Chondrocyte (in vitro differentiated cells): Measurements from ENCODE around the gene PREX1. TPM values are rescaled to one million over a fixed set of nuclear protein-coding genes. Genes with fewer than 3 reads are reported as not detected.

Source experiments
- DNase-seq: peaks from one replicate; pipeline ENCODE4 v3.0.0; 2021; ENCODE audit warnings: mixed read lengths, low spot score
- H3K27ac Mint-ChIP-seq: one replicate; pipeline ENCODE4 v1.8.0; 2021; ENCODE audit warnings: mild to moderate bottlenecking, moderate library complexity, mixed read lengths; ENCODE audit not compliant: unreplicated experiment
- H3K27me3 Mint-ChIP-seq: 2 replicates; pipeline ENCODE4 v1.8.0; 2021; ENCODE audit warnings: low read depth, mixed read lengths
- H3K36me3 Mint-ChIP-seq: 2 replicates; pipeline ENCODE4 v1.8.0; 2021; ENCODE audit warnings: low read depth, mixed read lengths
- H3K4me1 Mint-ChIP-seq: 2 replicates; pipeline ENCODE4 v1.8.0; 2021; ENCODE audit warnings: low read depth, mild to moderate bottlenecking, mixed read lengths
- H3K4me3 Mint-ChIP-seq: one replicate; pipeline ENCODE4 v1.8.0; 2021; ENCODE audit warnings: mild to moderate bottlenecking, moderate library complexity, mixed read lengths; ENCODE audit not compliant: unreplicated experiment
- H3K9me3 Mint-ChIP-seq: 2 replicates; pipeline ENCODE4 v1.8.0; 2021; ENCODE audit warnings: low read depth, mixed read lengths
- total RNA-seq: library from RNA; stranded (reverse); gene quantifications from 3 replicates; pipeline ENCODE4 v1.2.1, GENCODE V29; 2021
- TF ChIP-seq, protein P1 (sequence below): fragments of 200-600 bp; sonication (generic); IDR thresholded peaks from 2 replicates; pipeline ENCODE4 v1.5.0; 2021; ENCODE audit warnings: antibody characterized with exemption, mild to moderate bottlenecking, moderate library complexity

PREX1 gene
- total RNA-seq, 1 donor from 2014 or later: 3.0 TPM

DNA sequence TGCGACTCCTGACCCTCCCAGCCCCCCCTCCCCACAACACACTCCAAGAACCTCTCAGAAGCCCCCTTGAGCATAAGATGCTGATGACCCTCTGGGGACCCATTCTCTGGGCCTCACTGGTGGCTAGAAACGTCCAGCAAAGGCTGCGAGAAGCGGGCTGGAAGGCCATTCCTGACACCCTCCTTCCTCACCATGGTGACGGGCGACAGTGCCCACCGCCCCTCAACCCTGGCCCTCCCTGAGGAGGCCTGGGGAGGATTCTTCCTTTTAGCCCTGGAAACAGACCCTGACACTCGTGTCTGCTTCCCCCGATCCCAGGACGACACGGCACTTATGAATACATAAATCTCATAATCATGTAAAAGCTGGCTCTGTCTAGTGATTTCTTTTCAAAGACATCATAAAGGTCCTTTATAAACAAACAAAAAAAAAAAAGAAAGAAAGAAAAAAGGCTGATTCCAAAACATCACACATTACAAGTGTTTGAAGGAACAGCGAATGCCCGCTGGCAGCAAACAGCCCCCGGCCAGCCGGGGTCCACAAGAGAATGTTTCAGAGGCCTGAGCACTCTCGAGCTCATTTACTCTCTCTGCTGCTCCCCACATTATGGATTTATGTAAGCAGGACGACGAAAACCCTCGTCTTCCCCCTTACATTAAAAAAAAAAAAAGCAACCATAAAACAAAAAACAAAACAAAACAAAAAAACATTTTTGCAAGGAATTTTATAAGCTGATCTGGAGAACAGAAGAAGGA is 40.7 kb downstream of the PREX1 start:
- no peak overlapping the region for H3K4me3 Mint-ChIP-seq
- H3K27me3 Mint-ChIP-seq: peaks cover 4% of the 10 kb centered on the region
- H3K9me3 Mint-ChIP-seq: no peaks in the 10 kb centered on the region
- H3K36me3 Mint-ChIP-seq: no peaks in the 10 kb centered on the region
- TF ChIP-seq, protein P1, sequence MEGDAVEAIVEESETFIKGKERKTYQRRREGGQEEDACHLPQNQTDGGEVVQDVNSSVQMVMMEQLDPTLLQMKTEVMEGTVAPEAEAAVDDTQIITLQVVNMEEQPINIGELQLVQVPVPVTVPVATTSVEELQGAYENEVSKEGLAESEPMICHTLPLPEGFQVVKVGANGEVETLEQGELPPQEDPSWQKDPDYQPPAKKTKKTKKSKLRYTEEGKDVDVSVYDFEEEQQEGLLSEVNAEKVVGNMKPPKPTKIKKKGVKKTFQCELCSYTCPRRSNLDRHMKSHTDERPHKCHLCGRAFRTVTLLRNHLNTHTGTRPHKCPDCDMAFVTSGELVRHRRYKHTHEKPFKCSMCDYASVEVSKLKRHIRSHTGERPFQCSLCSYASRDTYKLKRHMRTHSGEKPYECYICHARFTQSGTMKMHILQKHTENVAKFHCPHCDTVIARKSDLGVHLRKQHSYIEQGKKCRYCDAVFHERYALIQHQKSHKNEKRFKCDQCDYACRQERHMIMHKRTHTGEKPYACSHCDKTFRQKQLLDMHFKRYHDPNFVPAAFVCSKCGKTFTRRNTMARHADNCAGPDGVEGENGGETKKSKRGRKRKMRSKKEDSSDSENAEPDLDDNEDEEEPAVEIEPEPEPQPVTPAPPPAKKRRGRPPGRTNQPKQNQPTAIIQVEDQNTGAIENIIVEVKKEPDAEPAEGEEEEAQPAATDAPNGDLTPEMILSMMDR: no peak
- peaks cover 43% of the 10 kb centered on the region for H3K4me1 Mint-ChIP-seq
- DNase-seq: peak; percentile 53
- no peak overlapping the region for H3K27ac Mint-ChIP-seq

DNA sequence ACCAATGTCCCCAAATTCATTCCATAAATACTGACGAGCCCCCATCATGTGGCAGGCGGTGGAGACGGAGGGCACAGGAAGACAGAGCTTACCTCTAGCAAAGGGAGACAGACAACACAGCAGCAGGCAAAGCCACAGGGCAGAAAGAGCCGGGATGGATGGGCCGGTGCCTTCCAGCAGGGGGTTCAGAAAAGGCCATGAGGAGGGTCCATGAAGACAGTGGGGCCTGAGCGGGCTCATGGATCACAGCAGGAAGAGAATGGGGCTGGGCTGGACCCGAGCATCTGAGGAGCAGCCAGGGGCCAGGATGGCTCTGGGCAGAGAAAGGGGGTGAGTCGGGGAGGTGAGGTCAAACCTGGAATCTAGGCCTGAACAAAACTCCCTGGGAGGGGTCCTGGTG is 42.0 kb downstream of the PREX1 start:
- no peaks in the 10 kb centered on the region for H3K9me3 Mint-ChIP-seq
- no peak overlapping the region for H3K4me3 Mint-ChIP-seq
- no peak overlapping the region for H3K27ac Mint-ChIP-seq

DNA sequence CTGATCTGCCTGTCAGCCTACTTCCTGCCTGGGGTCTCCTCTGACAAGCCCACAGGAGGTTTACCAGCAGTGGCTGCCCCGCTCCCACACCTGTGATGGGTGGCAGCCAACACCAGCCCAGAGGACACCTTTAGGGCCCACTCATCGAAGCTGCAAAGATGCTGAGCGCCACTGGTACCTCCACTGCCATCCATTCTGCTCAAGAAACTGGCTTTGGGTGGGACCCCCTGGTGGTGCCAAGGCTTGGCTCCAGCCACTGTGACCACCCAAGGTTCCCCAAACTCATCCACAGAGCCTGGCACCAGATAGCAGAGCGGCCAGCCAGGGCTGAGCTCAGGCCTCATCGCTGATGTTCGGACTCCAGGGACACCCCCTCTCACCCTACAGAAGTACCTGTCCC is 42.5 kb downstream of the PREX1 start:
- Mint-ChIP-seq H3K4me3 (no peak overlapping the region), H3K4me1 (peaks cover 25% of the 10 kb centered on the region), H3K27me3 (peaks cover 4% of the 10 kb centered on the region), H3K36me3 (no peaks in the 10 kb centered on the region), H3K9me3 (no peaks in the 10 kb centered on the region), H3K27ac (no peak overlapping the region)
- DNase-seq: no peak
- TF ChIP-seq, protein P1: no peak

More for the DNA sequence above, 42.0 kb downstream of the PREX1 start:
- peak; percentile 49 for DNase-seq
- H3K4me1 Mint-ChIP-seq: peaks cover 31% of the 10 kb centered on the region
- H3K36me3 Mint-ChIP-seq: no peaks in the 10 kb centered on the region
- TF ChIP-seq, protein P1: no peak
- peaks cover 4% of the 10 kb centered on the region for H3K27me3 Mint-ChIP-seq

DNA sequence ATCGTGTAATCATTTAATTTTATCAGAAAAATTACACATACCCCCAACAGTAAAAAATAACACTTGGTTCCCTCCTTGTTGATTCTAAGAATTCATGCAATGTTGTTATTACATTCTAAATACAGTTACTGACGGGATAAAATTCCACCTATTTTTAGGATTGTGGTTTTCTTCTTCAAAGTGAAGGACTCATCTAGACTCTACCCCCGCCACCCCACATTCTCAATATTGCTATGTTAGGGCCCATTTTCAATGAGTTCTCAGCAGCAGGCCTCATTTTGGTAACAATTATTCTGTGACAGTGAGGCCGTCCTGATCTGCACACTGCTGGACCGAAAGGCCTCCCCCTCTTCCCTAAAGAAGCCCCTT is 43.5 kb downstream of the PREX1 start:
- Mint-ChIP-seq H3K36me3 (peaks cover 4% of the 10 kb centered on the region), H3K27ac (no peak overlapping the region), H3K4me1 (peaks cover 17% of the 10 kb centered on the region), H3K27me3 (no peaks in the 10 kb centered on the region), H3K4me3 (no peak overlapping the region), H3K9me3 (peaks cover 8% of the 10 kb centered on the region)
- TF ChIP-seq, protein P1: no peak
- no peak for DNase-seq

DNA sequence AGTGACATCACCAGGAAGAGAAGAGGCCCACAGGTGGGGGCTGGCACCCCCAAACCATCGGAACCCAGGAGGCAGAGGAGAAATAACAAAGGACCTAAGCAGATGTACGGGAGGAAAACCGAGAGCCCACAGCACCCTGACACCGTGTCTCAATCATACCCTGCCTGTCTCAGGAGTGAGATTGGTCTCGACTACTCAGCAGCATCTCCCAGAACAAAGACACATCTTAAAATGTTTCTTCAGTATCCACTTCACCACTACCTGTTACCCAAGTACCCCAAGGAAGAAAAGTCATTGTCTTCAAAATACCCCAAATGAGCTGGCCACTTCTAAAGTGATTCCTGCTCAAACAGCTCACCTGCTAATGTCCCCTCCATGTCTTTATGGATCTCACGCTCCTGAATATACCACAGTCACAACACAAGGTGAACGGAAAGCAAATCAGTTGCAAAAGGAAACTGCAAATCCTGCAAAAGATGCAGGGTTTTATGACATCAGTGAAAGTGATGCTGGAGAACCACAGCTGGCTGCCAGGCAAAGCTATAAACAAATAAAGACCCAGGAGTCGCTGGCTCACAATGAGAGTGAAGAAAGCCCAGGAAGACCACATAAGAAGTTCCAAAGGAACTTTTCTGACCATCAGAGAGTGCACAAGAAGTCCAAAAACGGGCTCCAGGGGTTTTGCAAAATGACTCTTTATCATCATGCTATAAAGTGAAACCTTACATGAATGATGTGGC is 44.1 kb downstream of the PREX1 start:
- H3K27ac Mint-ChIP-seq: no peak overlapping the region
- H3K27me3 Mint-ChIP-seq: no peaks in the 10 kb centered on the region
- H3K36me3 Mint-ChIP-seq: peaks cover 6% of the 10 kb centered on the region
- peak; percentile 20 for DNase-seq
- TF ChIP-seq, protein P1: no peak
- H3K9me3 Mint-ChIP-seq: peaks cover 12% of the 10 kb centered on the region
- peaks cover 17% of the 10 kb centered on the region for H3K4me1 Mint-ChIP-seq
- no peak overlapping the region for H3K4me3 Mint-ChIP-seq
